GM12878 (cell line): Measurements from ENCODE around the gene TIPARP. TPM values are rescaled to one million over a fixed set of nuclear protein-coding genes. Genes with fewer than 3 reads are reported as not detected.

Experiments
- ATAC-seq: fragments of 200-7000 bp; cut with Tn5 transposase; 3 replicates; pipeline ENCODE4 v1.9.1; 2020; ENCODE audit warnings: mild to moderate bottlenecking, moderate library complexity
- BruUV-seq: library from RNA; stranded (reverse); fragments of 400-500 nt; replicated peaks from 2 replicates; lab custom pipeline; 2021; lab: Mats Ljungman, UMichigan
- CTCF ChIA-PET: fragments of 300-600 bp; sonication (Branson Sonifier 250); formaldehyde crosslinking; extraction: SDS; loops from one replicate; lab custom pipeline; 2021; ENCODE audit warnings: inconsistent platforms; lab: Yijun Ruan, JAX
- POLR2A ChIA-PET: fragments of 350-600 bp; formaldehyde crosslinking; extraction: SDS; loops from one replicate; lab custom pipeline; 2021; ENCODE audit warnings: inconsistent platforms; lab: Charles Lee
- RAD21 ChIA-PET: fragments of 300-600 bp; sonication (Branson Sonifier 250); formaldehyde crosslinking; loops from one replicate; lab custom pipeline; 2023; ENCODE audit warnings: antibody characterized with exemption; ENCODE audit not compliant: unreplicated experiment; lab: Charles Lee
- SMC1A ChIA-PET: fragments of 300-600 bp; sonication (Branson Sonifier 250); formaldehyde crosslinking; loops from one replicate; lab custom pipeline; 2023; ENCODE audit not compliant: unreplicated experiment, uncharacterized antibody; lab: Charles Lee
- DNase-seq: peaks from one replicate; pipeline ENCODE4 v3.0.0-alpha.2; 2011; ENCODE audit warnings: low read depth, low spot score
- FAIRE-seq: peaks from 3 replicates; lab custom pipeline; 2011; peaks lifted over from hg19 to GRCh38; lab: Jason Lieb, UNC
- H2AFZ ChIP-seq: 2 replicates; pipeline ENCODE4 v1.6.0; 2011; ENCODE audit warnings: low read depth, low read length, control low read depth; ENCODE audit not compliant: control insufficient read depth
- H3K27ac ChIP-seq: 2 replicates; pipeline ENCODE4 v1.5.1; 2011; ENCODE audit warnings: control low read depth; ENCODE audit not compliant: control insufficient read depth, insufficient read depth
- H3K27me3 ChIP-seq, 2 experiments: replicated peaks in 1 of 2; 2 replicates each; pipeline versions ENCODE4 v1.6.0 to v1.6.1; 2011; ENCODE audit warnings: low read length in 1 of 2; ENCODE audit not compliant: control insufficient read depth in 2 of 2, insufficient read depth in 2 of 2
- H3K36me3 ChIP-seq, 2 experiments: 2 replicates each; pipeline ENCODE4 v1.5.1; 2011; ENCODE audit warnings: low read length in 1 of 2; ENCODE audit not compliant: control insufficient read depth in 2 of 2, insufficient read depth in 2 of 2
- H3K4me1 ChIP-seq: 2 replicates; pipeline ENCODE4 v1.6.1; 2011; ENCODE audit warnings: mild to moderate bottlenecking, low read length, moderate library complexity, mixed read lengths; ENCODE audit not compliant: control insufficient read depth, insufficient read depth
- H3K4me2 ChIP-seq: 2 replicates; pipeline ENCODE4 v1.6.0; 2011; ENCODE audit warnings: control low read depth; ENCODE audit not compliant: control insufficient read depth, insufficient read depth
- H3K4me3 ChIP-seq: fragments of 200-600 bp; sonication (generic); 2 replicates; pipeline ENCODE4 v1.5.1; 2016
- H3K79me2 ChIP-seq: 2 replicates; pipeline ENCODE4 v1.6.0; 2011; ENCODE audit warnings: low read length; ENCODE audit not compliant: control insufficient read depth, insufficient read depth
- H3K9ac ChIP-seq: 2 replicates; pipeline ENCODE4 v1.8.0; 2011; ENCODE audit warnings: low read length, control low read depth, mixed read lengths; ENCODE audit not compliant: control insufficient read depth, insufficient read depth
- H3K9me3 ChIP-seq: replicated peaks from 3 replicates; pipeline ENCODE4 v1.5.1; 2011; ENCODE audit warnings: mild to moderate bottlenecking, low read length; ENCODE audit not compliant: control insufficient read depth, insufficient read depth
- H4K20me1 ChIP-seq: 2 replicates; pipeline ENCODE4 v1.6.0; 2011; ENCODE audit not compliant: control insufficient read depth, insufficient read depth
- ATF7 ChIP-seq: fragments of 450-650 bp; IDR thresholded peaks from 2 replicates; pipeline ENCODE4 v1.6.1; 2016; ENCODE audit warnings: low read depth, mild to moderate bottlenecking
- BCL11A ChIP-seq: IDR thresholded peaks from 2 replicates; pipeline ENCODE4 v1.6.1; 2011; ENCODE audit warnings: low read depth, low read length
- CREB1 ChIP-seq: IDR thresholded peaks from 2 replicates; pipeline ENCODE4 v1.6.1; 2012; ENCODE audit warnings: low read depth, mild to moderate bottlenecking, inconsistent platforms
- CREM ChIP-seq: IDR thresholded peaks from 2 replicates; pipeline ENCODE4 v1.6.1; 2014; ENCODE audit warnings: antibody characterized with exemption, low read depth
- EED ChIP-seq: sonication (generic); IDR thresholded peaks from 2 replicates; pipeline ENCODE4 v1.6.1; 2016; ENCODE audit warnings: antibody characterized with exemption, low read depth
- FOXM1 ChIP-seq: IDR thresholded peaks from 2 replicates; pipeline ENCODE4 v1.6.1; 2012; ENCODE audit warnings: low read depth, mild to moderate bottlenecking, inconsistent platforms, low read length, moderate library complexity
- HDAC2 ChIP-seq: fragments of 200-600 bp; sonication (generic); IDR thresholded peaks from 2 replicates; pipeline ENCODE4 v1.6.1; 2017
- IKZF2 ChIP-seq, 2 experiments: fragments of 450-650 bp; IDR thresholded peaks; 2 replicates each; pipeline ENCODE4 v1.6.1; 2017; ENCODE audit warnings: mild to moderate bottlenecking in 2 of 2, moderate library complexity in 2 of 2
- JUNB ChIP-seq: IDR thresholded peaks from 2 replicates; pipeline ENCODE4 v1.6.1; 2016; ENCODE audit warnings: antibody characterized with exemption, mild to moderate bottlenecking
- NFIC ChIP-seq: IDR thresholded peaks from 2 replicates; pipeline ENCODE4 v1.6.1; 2012; ENCODE audit warnings: low read depth, mild to moderate bottlenecking, inconsistent platforms, low read length, moderate library complexity
- POU2F2 ChIP-seq: IDR thresholded peaks from 3 replicates; pipeline ENCODE4 v1.6.1; 2011; ENCODE audit warnings: low read depth, mild to moderate bottlenecking, low read length, borderline replicate concordance
- RCOR1 ChIP-seq: conservative IDR thresholded peaks from 2 replicates; pipeline ENCODE4 v1.6.1; 2012; ENCODE audit warnings: low read depth, low read length, improper control_type of control experiment
- RUNX3 ChIP-seq: IDR thresholded peaks from 2 replicates; pipeline ENCODE4 v1.6.1; 2012; ENCODE audit warnings: low read length, inconsistent platforms
- SRF ChIP-seq, 2 experiments: IDR thresholded peaks; 2 replicates each; pipeline ENCODE4 v1.6.1; 2011; ENCODE audit warnings: low read depth in 2 of 2, low read length in 2 of 2, mild to moderate bottlenecking in 1 of 2, moderate library complexity in 1 of 2
- TCF7 ChIP-seq: IDR thresholded peaks from 2 replicates; pipeline ENCODE4 v1.6.1; 2014; ENCODE audit warnings: antibody characterized with exemption, borderline replicate concordance
- WGBS: methylation state at CpG from one replicate; pipeline ENCODE4 v1.1.6; 2016; ENCODE audit warnings: low lambda C conversion rate; ENCODE audit not compliant: insufficient replicate concordance, insufficient coverage; ENCODE audit errors: missing lambda C conversion rate; 5-methylcytosine and 5-hydroxymethylcytosine counted together
- in situ Hi-C: fragments of 300-500 bp; cut with MboI; formaldehyde crosslinking; loops from 9 replicates; pipeline ENCODE4 v1.14.3; 2018; ENCODE audit warnings: mixed read lengths
- intact Hi-C: fragments of 100-400 bp; cut with micrococcal nuclease; formaldehyde crosslinking; loops from one replicate; pipeline ENCODE4 v1.14.2; 2022; ENCODE audit not compliant: unreplicated experiment
- polyA plus RNA-seq, 11 experiments: library from polyadenylated mRNA; depleted of rRNA in 4 of 11; unstranded in 6 of 11; stranded (reverse) in 5 of 11; fragments of >200 nt; fragmentation: Nextera tagmentation in 4 of 11; fragmentation: Illumina TruSeq in 1 of 11; extraction: Ambion mirVana in 4 of 11; extraction: Trizol in 1 of 11; gene quantifications; 1 replicate in 1 of 11; 2 replicates in 10 of 11; pipeline versions ENCODE4 v1.2.1 to v1.2.3, GENCODE V29; 2011 to 2016; ENCODE audit warnings: inconsistent platforms in 2 of 11, missing spikeins in 2 of 11, low read depth in 1 of 11
- total RNA-seq, 4 experiments: library from RNA; depleted of rRNA in 3 of 4; stranded (reverse); fragments of >200 nt in 3 of 4; fragmentation: Illumina TruSeq in 1 of 4; extraction: Trizol in 1 of 4; gene quantifications; 2 replicates each; pipeline versions ENCODE4 v1.2.1 to v1.2.3, GENCODE V29; 2013 to 2021
- TF ChIP-seq, protein P1 (sequence below): IDR thresholded peaks from 2 replicates; pipeline ENCODE4 v1.6.1; 2012; ENCODE audit warnings: low read length, inconsistent platforms

The TIPARP gene
- total and polyA plus RNA-seq, 10 of the 15 experiments (the other 5 are each of a cell fraction or from before 2014, with no cell fraction given): 3.2 to 21.5 (median 12.0) TPM

DNA sequence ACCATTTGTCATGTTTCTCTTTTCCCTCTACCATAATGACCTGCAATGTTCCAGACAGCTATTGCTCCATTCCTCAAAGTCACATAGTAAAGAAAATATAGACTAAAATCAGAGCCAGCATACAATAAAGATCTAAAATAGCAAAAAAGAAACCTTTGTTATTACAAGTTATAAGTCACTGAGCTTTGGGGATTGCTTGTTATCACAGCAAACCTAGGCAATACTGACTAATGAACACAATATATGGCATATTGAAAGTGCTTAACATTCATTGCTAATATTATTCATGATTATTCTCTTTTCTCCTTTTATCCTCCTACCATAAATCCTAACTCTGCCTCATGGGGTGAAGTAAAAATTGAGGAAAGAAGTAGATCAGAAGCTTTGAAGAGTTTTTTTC is 27.4 kb upstream of the TIPARP start (continued):
- TF ChIP-seq RCOR1: no peak
- TF ChIP-seq ATF7: no peak

DNA sequence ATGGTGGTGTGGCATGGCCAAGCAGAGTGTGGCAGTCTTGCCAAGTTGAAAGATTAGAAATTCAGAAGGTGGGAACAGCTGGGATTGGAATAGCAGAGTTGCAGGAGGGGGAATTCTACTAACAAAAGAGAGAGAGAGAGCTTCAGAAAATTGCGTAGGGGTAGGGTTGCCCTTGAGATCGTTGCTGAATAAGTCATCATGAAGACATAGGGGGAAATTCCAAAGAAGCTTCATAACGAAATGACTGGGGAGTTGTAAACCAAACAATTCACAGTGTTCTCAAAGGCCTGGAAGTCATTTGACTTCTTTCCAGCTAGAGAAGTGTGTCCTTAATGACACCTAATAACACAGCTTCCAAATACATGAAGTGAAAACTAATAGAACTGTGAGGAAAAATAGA is 26.3 kb upstream of the TIPARP start:
- Histone ChIP-seq H3K79me2 (no peaks in the 10 kb centered on the region), H3K27ac (no peak overlapping the region), H4K20me1 (no peaks in the 10 kb centered on the region), H3K9me3 (peaks cover 6% of the 10 kb centered on the region; the same call in 1 of the 3 replicates), H3K4me3 (no peak overlapping the region), H3K27me3 (no peaks in the 10 kb centered on the region), H3K36me3 (no peaks in the 10 kb centered on the region), H3K9ac (no peak overlapping the region), H3K4me1 (peaks cover 21% of the 10 kb centered on the region), H3K4me2 (no peak overlapping the region), H2AFZ (peak overlapping the region; percentile 21; the same call in 1 of the 2 replicates)
- in situ Hi-C loops: no loop called here
- ChIA-PET POLR2A (interaction anchor here (0.7 to 1.3 kb wide), 6 partner anchors 8 to 97 kb away, joined by 3 to 6 read pairs (median 3); partner anchors contain the start of gene SSR3), RAD21 (interaction anchor here (0.9 to 2.1 kb wide), 9 partner anchors 8 to 93 kb away, joined by 3 to 7 read pairs (median 3); partner anchors contain the start of gene SSR3), CTCF (interaction anchor here (1.2 to 5.7 kb wide), 7 partner anchors 8 to 140 kb away, joined by 3 to 40 read pairs (median 4); no protein-coding TSS in a partner anchor), SMC1A (interaction anchor here (0.7 to 2.4 kb wide), 15 partner anchors 9 to 327 kb away, joined by 3 to 11 read pairs (median 4); partner anchors contain the start of gene TIPARP)
- WGBS: 6% methylated on average over 3 of the region's 3 CpGs
- BruUV-seq: no TSS peak
- ATAC-seq (peak; percentile 34), FAIRE-seq (no peak), DNase-seq (no peak)
- TF ChIP-seq POU2F2: no peak
- TF ChIP-seq, protein P1, sequence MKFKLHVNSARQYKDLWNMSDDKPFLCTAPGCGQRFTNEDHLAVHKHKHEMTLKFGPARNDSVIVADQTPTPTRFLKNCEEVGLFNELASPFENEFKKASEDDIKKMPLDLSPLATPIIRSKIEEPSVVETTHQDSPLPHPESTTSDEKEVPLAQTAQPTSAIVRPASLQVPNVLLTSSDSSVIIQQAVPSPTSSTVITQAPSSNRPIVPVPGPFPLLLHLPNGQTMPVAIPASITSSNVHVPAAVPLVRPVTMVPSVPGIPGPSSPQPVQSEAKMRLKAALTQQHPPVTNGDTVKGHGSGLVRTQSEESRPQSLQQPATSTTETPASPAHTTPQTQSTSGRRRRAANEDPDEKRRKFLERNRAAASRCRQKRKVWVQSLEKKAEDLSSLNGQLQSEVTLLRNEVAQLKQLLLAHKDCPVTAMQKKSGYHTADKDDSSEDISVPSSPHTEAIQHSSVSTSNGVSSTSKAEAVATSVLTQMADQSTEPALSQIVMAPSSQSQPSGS: peak; percentile 61; the same call in 1 of the 2 replicates
- TF ChIP-seq CREB1: peak; percentile 44; the same call in 1 of the 2 replicates
- peak; percentile 26 to 43; a peak in 2 of 4 replicates for TF ChIP-seq IKZF2 (IDR thresholded peaks at IDR 0.05)
- TF ChIP-seq FOXM1: peak; percentile 49; the same call in 1 of the 2 replicates
- no peak for TF ChIP-seq HDAC2
- TF ChIP-seq RUNX3: peak; percentile 28; the same call in 1 of the 2 replicates
- TF ChIP-seq CREM: peak; percentile 42; the same call in 1 of the 2 replicates
- TF ChIP-seq NFIC: peak; percentile 65; the same call in 1 of the 2 replicates
- TF ChIP-seq JUNB: peak; percentile 58; the same call in 1 of the 2 replicates
- TF ChIP-seq EED: peak; percentile 67
- TF ChIP-seq SRF (IDR thresholded peaks at IDR 0.05; ENCODE audit: low read depth in 2 of 2, low read length in 2 of 2): 0 out of 4 replicates have a peak, but pooled peaks of 1 of the 2 experiments have one; percentile 12
- TF ChIP-seq BCL11A: peak; percentile 19; the same call in 1 of the 2 replicates
- TF ChIP-seq TCF7: no peak
- intact Hi-C loops: no loop called here
